Mucosa of descending colon (tissue), 3 donors: ENCODE results near the gene APBA2. TPM values are rescaled to one million over a fixed set of nuclear protein-coding genes. Genes with fewer than 3 reads are reported as not detected.

Experiments used
- ATAC-seq: fragments of 200-7000 bp; cut with Tn5 transposase; one replicate; pipeline ENCODE4 v1.9.1; 2020; ENCODE audit warnings: mild to moderate bottlenecking, moderate library complexity
- DNase-seq, 3 donors: peaks; one replicate each; pipeline ENCODE4 v3.0.0-alpha.2; 2020
- H3K36me3 ChIP-seq: fragments of 200-600 bp; one replicate; pipeline ENCODE4 v1.8.0; 2021; ENCODE audit warnings: low read depth, mild to moderate bottlenecking
- H3K4me1 ChIP-seq: fragments of 200-600 bp; one replicate; pipeline ENCODE4 v1.8.0; 2021; ENCODE audit warnings: low read depth, mild to moderate bottlenecking
- H3K4me3 ChIP-seq: fragments of 200-600 bp; one replicate; pipeline ENCODE4 v1.8.0; 2021; ENCODE audit warnings: mild to moderate bottlenecking
- H3K9me3 ChIP-seq: fragments of 200-600 bp; one replicate; pipeline ENCODE4 v1.8.0; 2021; ENCODE audit warnings: mild to moderate bottlenecking
- intact Hi-C, 2 donors: fragments of 100-400 bp; cut with DNase I in 1 of 2; cut with micrococcal nuclease in 1 of 2; formaldehyde crosslinking; loops; one replicate each; pipeline versions ENCODE4 v1.11.0 to v1.11.1; 2022; cut with DNase I, micrococcal nuclease
- total RNA-seq, 3 donors: library from RNA; stranded (reverse); fragmentation: NEBNext Ultra II Directional in 2 of 3; extraction: Animal tissue kit (Norgen Biotek cat#: 25700) in 2 of 3; gene quantifications; one replicate each; pipeline versions ENCODE4 v1.2.1 to v1.2.4, GENCODE V29; 2021 to 2023
- TF ChIP-seq, protein P1 (sequence below): fragments of 200-600 bp; IDR thresholded peaks from one replicate; pipeline ENCODE4 v1.8.0; 2022; ENCODE audit warnings: antibody characterized with exemption, mild to moderate bottlenecking
- donor health status: DM: no; HTN: no; CAD: no; lungs with moderate emphysema.
- donor health status: DM: no; HTN: no; CAD: no.
- donor health status: DM: no; HTN: yes; CAD: no.

The APBA2 gene
- total RNA-seq, 3 donors from 2014 or later, result 0.69 to 2.0 (median 1.2) TPM

DNA sequence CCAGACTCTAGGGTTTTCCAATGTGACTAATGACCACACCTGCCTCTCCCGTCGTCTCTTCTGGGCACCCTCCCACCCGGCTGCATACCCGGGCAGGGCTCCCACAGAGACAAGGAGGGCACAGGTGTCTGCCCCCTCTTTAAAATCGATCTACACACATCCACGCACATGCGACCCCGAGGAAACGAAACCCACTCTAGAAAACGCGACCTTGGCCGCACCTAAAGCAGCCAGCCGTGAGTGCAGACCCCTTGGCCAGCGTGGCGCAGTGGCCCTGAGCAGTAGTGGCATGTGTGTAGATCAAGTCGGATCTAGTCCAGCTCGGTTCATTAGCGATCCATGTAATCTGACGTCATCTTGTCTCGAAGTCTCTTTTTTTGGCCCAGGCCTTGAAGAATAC lies 232.0 kb downstream of the APBA2 start:
- TF ChIP-seq, protein P1, sequence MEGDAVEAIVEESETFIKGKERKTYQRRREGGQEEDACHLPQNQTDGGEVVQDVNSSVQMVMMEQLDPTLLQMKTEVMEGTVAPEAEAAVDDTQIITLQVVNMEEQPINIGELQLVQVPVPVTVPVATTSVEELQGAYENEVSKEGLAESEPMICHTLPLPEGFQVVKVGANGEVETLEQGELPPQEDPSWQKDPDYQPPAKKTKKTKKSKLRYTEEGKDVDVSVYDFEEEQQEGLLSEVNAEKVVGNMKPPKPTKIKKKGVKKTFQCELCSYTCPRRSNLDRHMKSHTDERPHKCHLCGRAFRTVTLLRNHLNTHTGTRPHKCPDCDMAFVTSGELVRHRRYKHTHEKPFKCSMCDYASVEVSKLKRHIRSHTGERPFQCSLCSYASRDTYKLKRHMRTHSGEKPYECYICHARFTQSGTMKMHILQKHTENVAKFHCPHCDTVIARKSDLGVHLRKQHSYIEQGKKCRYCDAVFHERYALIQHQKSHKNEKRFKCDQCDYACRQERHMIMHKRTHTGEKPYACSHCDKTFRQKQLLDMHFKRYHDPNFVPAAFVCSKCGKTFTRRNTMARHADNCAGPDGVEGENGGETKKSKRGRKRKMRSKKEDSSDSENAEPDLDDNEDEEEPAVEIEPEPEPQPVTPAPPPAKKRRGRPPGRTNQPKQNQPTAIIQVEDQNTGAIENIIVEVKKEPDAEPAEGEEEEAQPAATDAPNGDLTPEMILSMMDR, result no peak
- H3K4me1 ChIP-seq, result no peaks in the 10 kb centered on the region
- no peaks in the 10 kb centered on the region for H3K9me3 ChIP-seq
- H3K4me3 ChIP-seq, result no peak overlapping the region
- H3K36me3 ChIP-seq, result no peaks in the 10 kb centered on the region
- ATAC-seq (no peak), DNase-seq (no peak)
- intact Hi-C loops, result no loop called here

DNA sequence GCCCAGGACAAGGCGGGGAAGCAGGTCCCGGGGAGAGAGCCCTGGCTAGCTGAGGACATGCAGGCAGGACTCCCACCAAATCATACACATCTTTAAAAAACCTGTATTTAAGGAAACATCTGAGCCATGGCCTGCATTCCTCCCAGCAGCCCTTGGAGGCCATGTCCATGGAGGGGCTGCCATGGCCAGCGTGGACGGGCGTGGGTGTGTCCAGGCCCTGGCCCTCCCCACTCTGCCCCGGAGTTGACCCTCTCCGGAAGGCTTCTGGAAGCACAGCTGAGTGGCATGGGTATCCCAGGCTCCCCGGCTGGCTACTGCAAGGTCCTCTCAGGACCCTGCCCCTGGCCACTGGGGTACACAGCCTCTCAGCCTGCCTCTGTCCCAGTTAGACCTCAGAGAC lies 234.1 kb downstream of the APBA2 start:
- Histone ChIP-seq H3K9me3 (no peaks in the 10 kb centered on the region), H3K36me3 (no peaks in the 10 kb centered on the region), H3K4me1 (no peaks in the 10 kb centered on the region), H3K4me3 (no peak overlapping the region)
- ATAC-seq (no peak), DNase-seq (no peak)
- TF ChIP-seq, protein P1, result no peak
- intact Hi-C loops, result no loop called here

DNA sequence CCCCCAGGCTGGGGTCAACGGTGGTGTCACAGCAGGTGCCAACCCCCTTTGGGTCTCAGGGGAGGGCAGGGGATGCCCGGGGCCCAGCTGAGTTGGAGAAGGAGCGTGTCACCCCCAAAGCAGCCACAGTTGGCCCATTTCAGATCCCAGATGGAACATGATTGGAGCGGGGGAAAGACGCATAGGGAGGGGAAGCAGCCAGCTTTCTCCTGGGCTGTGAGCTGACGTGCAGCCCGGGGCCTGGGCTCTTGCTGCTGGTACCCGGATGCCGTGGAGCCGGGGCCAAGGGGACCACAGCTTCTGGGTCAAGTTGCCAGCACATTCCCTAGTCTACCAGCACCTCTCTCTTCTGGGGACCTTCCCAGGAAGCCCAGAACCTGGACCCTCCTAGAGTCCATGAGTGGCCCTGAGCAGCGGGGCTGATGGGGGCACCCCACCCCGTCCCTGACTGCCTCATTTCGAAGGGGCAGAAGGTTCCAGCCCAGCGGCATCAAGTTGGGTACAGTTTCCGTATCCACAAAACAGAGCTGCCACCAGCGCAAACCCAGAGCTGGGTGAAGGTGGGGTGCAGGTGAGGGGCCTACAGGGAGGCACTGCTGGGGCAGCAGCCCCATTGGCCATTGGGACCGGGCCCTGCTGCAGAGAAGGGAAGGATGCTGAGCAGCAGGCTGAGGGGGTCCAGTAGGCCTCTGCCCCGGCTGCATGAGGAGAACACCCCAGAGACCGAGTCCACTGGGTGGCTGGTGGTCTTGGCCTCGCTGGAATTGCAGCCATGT lies 235.0 kb downstream of the APBA2 start:
- intact Hi-C loops, result no loop called here
- H3K4me1 ChIP-seq, result no peaks in the 10 kb centered on the region
- no peak overlapping the region for H3K4me3 ChIP-seq
- ATAC-seq (no peak), DNase-seq (peak in 1 of 3 donors; percentile 36)
- TF ChIP-seq, protein P1, result no peak
- H3K36me3 ChIP-seq, result no peaks in the 10 kb centered on the region
- no peaks in the 10 kb centered on the region for H3K9me3 ChIP-seq

DNA sequence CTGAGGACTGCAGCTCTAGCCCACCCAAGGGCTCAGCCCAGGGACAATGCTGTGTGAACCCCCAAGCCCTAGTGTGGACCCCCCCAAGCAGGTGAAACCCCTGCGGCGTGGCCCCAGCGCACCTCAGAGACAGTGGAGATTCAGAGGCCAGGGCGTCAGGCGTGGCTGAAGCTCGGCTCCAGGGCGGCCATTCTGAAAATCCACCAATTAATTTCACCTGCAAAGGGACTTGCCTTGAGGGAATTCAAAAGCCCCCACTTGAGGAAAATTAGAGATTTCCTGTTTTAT lies 235.5 kb downstream of the APBA2 start:
- no peaks in the 10 kb centered on the region for H3K4me1 ChIP-seq
- ATAC-seq (no peak), DNase-seq (no peak)
- no peaks in the 10 kb centered on the region for H3K36me3 ChIP-seq
- intact Hi-C loops, result no loop called here
- H3K9me3 ChIP-seq, result no peaks in the 10 kb centered on the region
- H3K4me3 ChIP-seq, result no peak overlapping the region
- TF ChIP-seq, protein P1, result no peak

DNA sequence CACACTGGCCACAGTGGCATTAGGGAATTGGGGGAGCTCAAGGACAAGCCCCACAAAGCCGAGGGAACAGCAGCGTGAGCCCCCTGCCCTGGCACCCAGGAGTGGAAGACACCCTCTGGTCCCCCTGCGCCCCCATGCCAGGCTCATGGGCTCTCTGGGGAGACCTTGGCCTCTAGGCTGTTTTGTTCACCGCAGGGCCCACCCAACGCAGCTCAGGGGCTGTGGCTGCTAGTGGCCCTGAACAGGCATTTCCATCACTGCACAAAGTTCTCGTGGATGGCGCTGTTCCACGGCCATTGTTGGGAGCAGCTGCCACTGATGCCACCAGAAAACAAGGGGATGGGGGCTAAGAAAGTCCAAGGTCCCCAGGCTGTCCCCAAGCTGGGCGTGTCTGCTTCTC lies 236.1 kb downstream of the APBA2 start:
- no peaks in the 10 kb centered on the region for H3K36me3 ChIP-seq
- intact Hi-C loops, result no loop called here
- ATAC-seq, result no peak
- no peak for DNase-seq
- H3K4me1 ChIP-seq, result no peaks in the 10 kb centered on the region
- no peaks in the 10 kb centered on the region for H3K9me3 ChIP-seq
- TF ChIP-seq, protein P1, result no peak
- H3K4me3 ChIP-seq, result no peak overlapping the region

DNA sequence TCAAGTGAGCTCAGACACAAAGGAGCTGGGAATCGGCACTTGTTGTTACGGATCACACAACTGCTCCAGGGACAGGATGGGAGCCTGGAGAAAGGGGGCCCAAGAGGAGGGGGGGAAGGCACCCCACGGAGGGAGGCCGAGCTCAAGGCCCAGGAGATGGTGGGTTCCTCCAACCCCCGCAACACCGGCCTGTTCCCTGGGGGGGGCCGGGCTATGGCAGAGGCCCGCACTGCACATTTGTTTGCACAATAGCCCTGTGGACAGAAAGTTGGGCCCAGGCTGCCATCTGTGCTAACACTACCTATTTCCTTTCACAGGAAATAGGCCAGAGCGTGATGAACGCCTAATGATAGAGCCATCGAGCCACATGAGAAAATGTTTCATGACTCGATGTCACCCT lies 236.7 kb downstream of the APBA2 start:
- DNase-seq, result no peak
- no peaks in the 10 kb centered on the region for H3K4me1 ChIP-seq
- no peaks in the 10 kb centered on the region for H3K36me3 ChIP-seq
- no peak for ATAC-seq
- no peaks in the 10 kb centered on the region for H3K9me3 ChIP-seq
- intact Hi-C loops, result no loop called here
- H3K4me3 ChIP-seq, result no peak overlapping the region
- TF ChIP-seq, protein P1, result no peak
